ENCODE data around the gene DNER. TPM values are rescaled to one million over a fixed set of nuclear protein-coding genes. Genes with fewer than 3 reads are reported as not detected.

DNER gene
- total RNA-seq, 1 experiment from 2014 or later, result 21.5 TPM

DNA sequence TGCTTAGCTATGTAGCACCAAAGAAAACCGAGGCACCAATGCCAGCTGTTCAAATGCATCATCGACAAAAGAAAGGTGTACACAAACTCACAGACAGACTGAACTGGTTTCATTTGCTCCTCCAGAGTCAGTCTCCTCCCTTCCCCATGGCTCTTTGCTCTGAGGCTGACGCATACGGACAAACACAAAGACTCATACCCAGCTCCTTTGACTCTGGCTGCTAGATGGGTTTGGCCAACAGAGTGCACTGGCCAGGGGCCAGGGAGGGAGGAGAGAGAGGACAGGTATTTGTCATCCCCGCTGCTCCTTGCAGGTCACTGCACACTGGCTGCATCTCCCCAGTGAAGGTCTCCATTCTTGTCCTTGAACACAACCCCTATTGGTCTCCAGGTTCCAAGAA, 40.7 kb downstream of the DNER start:
- DNase-seq (ENCODE audit: low read depth), result peak; percentile 65

DNA sequence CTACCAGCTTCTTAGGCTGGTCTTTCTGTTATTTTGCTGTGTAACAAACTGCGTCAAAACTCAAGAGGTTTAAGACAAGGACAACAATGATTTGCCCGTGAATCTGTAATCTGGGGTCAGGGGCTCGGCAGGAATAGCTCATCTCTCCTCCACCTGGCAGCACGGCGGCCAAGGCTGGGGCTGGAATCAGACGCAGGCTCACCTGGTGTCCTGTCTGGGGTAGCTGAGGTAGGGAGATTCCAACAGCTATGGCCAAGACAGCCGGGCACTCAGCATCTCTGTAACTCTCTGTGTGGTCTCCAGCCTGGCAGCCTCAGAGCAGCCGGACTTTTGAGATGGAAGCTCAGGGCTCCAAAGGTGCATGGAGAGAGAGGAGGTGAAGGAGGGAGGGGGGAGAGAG, 42.3 kb downstream of the DNER start:
- no peak for DNase-seq (ENCODE audit: low read depth)

DNA sequence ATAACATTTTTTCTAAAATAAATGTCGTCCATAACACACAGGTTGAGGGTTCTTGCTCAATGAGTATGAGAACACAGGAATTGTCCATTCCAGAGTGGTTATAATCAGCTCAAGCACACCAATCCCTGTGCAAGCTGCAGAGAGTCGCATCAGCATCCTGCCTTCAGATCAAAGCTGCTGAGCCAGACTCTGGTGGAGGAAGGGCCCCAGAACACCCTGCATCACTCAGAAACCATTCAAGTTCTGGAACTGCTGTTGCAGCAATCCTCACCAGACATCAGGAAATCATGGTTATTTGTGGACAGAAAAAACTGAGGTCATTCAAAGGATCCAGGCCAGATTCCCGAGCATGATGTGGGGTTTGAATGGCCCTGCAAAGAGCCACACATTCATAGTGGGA, 44.5 kb downstream of the DNER start:
- no peak for DNase-seq (ENCODE audit: low read depth)

DNA sequence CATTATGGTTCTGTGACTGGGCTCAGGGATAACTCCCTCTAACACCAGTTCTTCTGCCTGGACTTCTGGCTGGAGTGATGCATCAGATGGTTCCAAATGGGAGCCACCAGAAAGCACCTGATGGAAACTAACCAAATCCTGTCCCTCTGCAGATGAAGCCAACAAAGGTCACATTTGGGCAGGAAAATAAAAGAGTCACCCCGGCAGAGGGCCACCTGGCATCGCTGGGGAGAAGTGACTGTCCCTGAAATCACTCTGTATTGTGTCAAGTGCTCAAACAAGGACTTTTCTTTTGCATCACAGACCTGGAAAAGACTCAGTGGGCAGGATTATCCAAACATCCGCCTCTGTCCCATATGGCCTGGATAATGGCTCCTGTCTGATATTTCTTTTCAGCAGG, 47.5 kb downstream of the DNER start:
- DNase-seq (ENCODE audit: low read depth), result no peak

GRCh38 chr2:229665158-229665557, 49.2 kb downstream of the DNER start:
- DNase-seq (ENCODE audit: low read depth), result no peak

- DNase-seq (ENCODE audit: low read depth), result peak; percentile 15
Observed at GRCh38 chr2:229661478-229661877, 52.9 kb downstream of the DNER start.

DNA sequence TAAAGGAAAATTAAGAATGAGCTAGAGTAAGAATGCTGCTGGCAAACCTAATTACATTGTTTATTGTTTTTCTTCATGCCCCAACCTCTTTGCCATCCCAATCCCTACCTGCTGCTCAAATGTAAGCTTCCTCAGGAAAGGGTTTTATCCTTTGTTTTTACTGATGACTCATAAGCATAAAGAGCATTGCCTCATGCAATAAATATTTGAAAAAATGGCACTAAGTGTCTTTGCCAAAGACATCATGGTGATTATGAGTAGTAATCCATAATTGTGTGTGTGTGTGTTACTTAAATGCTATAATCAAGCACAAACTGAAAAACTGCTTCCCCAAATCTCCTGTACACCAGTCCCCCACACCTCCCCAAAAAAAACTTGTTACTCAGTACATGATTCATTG, 53.4 kb downstream of the DNER start:
- peak; percentile 60 for DNase-seq (ENCODE audit: low read depth)

DNA sequence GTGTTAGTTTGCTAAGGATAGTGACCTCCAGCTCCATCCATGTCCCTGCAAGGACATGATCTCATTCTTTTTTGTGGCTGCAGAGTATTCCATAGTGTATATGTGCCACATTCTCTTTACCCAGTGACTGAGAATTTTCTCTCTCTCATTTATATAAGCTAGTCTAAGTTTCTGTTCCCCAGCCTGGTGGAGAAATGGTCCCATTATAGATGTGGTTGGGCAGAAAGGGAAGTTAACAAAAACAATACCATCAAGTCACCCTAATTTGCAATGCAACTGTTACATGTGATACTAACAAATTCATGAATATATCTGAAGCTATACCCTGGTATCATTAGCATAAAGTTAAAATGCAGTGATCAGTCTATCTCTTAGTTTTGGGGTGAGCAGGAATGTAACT, 54.0 kb downstream of the DNER start:
- DNase-seq (ENCODE audit: low read depth), result no peak

- no peak for DNase-seq (ENCODE audit: low read depth)
Observed at GRCh38 chr2:229658004-229658403, 56.4 kb downstream of the DNER start.

DNA sequence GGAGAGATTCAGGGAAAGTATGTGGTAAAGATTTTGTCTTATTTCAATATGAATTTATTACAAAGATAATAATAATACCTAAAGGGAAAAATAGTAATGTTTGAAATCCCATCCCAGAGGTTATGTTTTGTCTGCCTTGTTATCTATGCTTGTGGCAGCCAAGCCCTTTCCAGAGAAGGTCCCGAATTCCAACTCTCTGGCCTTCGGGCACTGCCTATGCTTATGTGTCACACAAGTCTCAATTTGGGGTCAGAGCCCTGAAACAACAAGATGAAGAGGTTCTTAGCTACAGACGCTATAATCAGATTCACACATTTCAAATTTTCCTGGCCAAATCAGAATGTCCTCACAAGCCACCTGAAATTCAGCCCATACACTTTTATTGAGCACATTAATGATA, 59.9 kb downstream of the DNER start:
- no peak for DNase-seq (ENCODE audit: low read depth)

DNA sequence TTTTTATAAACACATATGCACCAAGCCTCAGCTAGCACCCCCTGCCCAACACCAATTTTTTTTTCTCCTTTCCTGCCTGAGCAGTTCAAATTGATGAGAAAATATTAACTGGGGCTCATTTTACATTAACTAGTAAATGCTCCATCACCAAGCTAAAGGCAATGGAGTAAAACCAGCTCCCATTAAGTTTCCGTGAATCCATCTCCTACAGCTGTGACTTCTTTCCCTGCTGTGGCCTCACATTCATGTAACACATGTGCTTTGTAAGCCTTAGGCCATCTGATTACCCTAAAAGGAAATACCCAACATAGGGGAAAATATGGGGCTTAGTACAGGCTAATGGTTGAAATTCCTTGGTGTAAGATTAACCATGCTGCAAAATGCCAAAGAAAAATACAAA, 60.8 kb downstream of the DNER start:
- no peak for DNase-seq (ENCODE audit: low read depth)

- no peak for DNase-seq (ENCODE audit: low read depth)
Observed at GRCh38 chr2:229652796-229653195, 61.6 kb downstream of the DNER start.

- no peak for DNase-seq (ENCODE audit: low read depth)
Observed at GRCh38 chr2:229650901-229651300, 63.5 kb downstream of the DNER start.

GRCh38 chr2:229650059-229650458, 64.3 kb downstream of the DNER start:
- no peak for DNase-seq (ENCODE audit: low read depth)

- DNase-seq (ENCODE audit: low read depth), result no peak
Observed at GRCh38 chr2:229646186-229646723, 68.1 kb downstream of the DNER start.

DNA sequence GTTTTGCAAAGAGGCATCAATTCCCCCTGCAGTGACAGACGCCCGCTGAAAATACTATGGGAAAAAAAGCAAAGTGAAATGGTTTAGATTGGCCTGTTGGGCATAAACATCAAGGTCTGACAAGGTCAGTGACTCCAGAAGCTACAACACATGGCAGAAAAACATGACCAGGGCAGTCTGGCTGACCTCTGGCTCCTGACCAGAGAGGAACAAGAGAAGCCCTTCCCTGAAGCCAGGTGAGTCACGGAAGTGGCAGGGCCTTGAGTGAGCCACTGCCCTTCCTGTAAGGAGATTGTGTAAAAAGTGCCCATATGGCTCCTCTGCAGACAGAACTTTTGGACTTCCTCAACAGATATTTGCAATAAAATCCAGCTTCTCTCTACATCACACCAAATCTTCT, 72.0 kb downstream of the DNER start:
- peak; percentile 79 for DNase-seq (ENCODE audit: low read depth)

DNA sequence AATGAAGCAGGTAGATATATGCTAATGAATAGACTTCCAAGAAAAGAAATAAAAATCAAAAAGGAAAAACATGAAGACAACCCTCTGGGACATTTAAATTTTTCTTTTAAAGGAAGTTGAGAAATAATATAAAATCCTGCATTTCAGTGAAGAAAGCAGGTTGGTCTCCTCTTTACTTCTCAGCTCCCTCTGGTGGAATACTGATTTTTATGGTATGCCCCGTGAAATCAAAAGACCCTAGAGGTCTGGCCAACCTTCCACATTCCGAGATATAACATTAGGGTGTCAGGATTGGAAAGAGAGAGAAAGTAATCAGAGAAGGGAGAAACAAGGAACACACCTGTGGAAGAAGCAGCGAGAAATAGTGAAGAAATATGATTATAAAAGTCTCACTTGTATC, 72.7 kb downstream of the DNER start:
- no peak for DNase-seq (ENCODE audit: low read depth)

GRCh38 chr2:229640636-229641035, 73.7 kb downstream of the DNER start:
- DNase-seq (ENCODE audit: low read depth), result no peak

GRCh38 chr2:229636571-229636970, 77.8 kb downstream of the DNER start:
- no peak for DNase-seq (ENCODE audit: low read depth)

GRCh38 chr2:229635371-229635680, 79.0 kb downstream of the DNER start:
- DNase-seq (ENCODE audit: low read depth), result no peak

GRCh38 chr2:229634601-229635370, 79.6 kb downstream of the DNER start:
- no peak for DNase-seq (ENCODE audit: low read depth)

- DNase-seq (ENCODE audit: low read depth), result no peak
Observed at GRCh38 chr2:229633556-229633955, 80.8 kb downstream of the DNER start.

- no peak for DNase-seq (ENCODE audit: low read depth)
Observed at GRCh38 chr2:229629039-229629438, 85.3 kb downstream of the DNER start.

DNA sequence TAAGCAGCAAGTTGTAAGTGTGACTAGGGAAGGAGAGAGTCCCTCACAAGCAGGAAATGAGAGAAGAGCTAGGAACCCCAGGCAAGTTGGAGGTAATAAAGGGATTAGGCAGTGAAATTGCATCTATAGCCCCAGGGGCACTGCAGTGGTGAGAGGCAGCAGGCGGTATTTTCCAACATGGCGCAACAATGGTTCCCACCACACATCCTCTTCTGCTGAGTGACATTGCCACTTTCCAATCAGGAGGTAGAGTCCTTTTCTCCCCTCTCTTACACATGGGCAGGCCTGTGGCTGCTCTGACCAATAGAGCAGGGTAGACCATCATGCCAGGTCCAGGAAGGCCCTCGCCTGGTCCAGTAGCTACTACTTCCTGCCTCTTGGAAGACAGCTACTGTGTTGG, 86.6 kb downstream of the DNER start:
- DNase-seq (ENCODE audit: low read depth), result peak; percentile 73
